GM12878 (cell line): Measurements from ENCODE around the gene DNAI2. TPM values are rescaled to one million over a fixed set of nuclear protein-coding genes. Genes with fewer than 3 reads are reported as not detected.

Experiments
- BACH1 ChIP-seq: fragments of 450-650 bp; IDR thresholded peaks from 2 replicates; pipeline ENCODE4 v1.6.1; 2017; ENCODE audit warnings: mild to moderate bottlenecking, borderline replicate concordance
- BRCA1 ChIP-seq: IDR thresholded peaks from 2 replicates; pipeline ENCODE4 v1.6.1; 2011; ENCODE audit warnings: low read depth, low read length, improper control_type of control experiment
- CHD2 ChIP-seq: IDR thresholded peaks from 2 replicates; pipeline ENCODE4 v1.6.1; 2011; ENCODE audit warnings: low read depth, low read length, improper control_type of control experiment, borderline replicate concordance
- CHD4 ChIP-seq: fragments of 200-600 bp; sonication (generic); IDR thresholded peaks from 2 replicates; pipeline ENCODE4 v1.6.1; 2016; ENCODE audit warnings: mild to moderate bottlenecking
- EGR1 ChIP-seq, 2 experiments: IDR thresholded peaks; 1 replicate in 1 of 2; 2 replicates in 1 of 2; pipeline ENCODE4 v1.6.1; 2011 to 2012; ENCODE audit warnings: low read depth in 2 of 2, low read length in 2 of 2, borderline replicate concordance in 1 of 2, mild to moderate bottlenecking in 1 of 2, moderate library complexity in 1 of 2
- EZH2 ChIP-seq: IDR thresholded peaks from 2 replicates; pipeline ENCODE4 v1.6.1; 2012; ENCODE audit warnings: low read depth, mild to moderate bottlenecking, control low read depth, inconsistent platforms, low read length, borderline replicate concordance; ENCODE audit not compliant: control insufficient read depth
- FOXM1 ChIP-seq: IDR thresholded peaks from 2 replicates; pipeline ENCODE4 v1.6.1; 2012; ENCODE audit warnings: low read depth, mild to moderate bottlenecking, inconsistent platforms, low read length, moderate library complexity
- HDAC2 ChIP-seq: fragments of 200-600 bp; sonication (generic); IDR thresholded peaks from 2 replicates; pipeline ENCODE4 v1.6.1; 2017
- JUND ChIP-seq: IDR thresholded peaks from 2 replicates; pipeline ENCODE4 v1.6.1; 2012; ENCODE audit warnings: low read depth, mild to moderate bottlenecking, low read length, improper control_type of control experiment, moderate library complexity
- MYB ChIP-seq: fragments of 150-350 bp; IDR thresholded peaks from 2 replicates; pipeline ENCODE4 v1.6.1; 2014; ENCODE audit warnings: mild to moderate bottlenecking, low read depth, low read length, borderline replicate concordance
- NFYA ChIP-seq: IDR thresholded peaks from 2 replicates; pipeline ENCODE4 v1.6.1; 2011; ENCODE audit warnings: low read depth, mild to moderate bottlenecking, low read length, improper control_type of control experiment, borderline replicate concordance
- NR2C1 ChIP-seq: fragments of 450-650 bp; IDR thresholded peaks from 2 replicates; pipeline ENCODE4 v1.6.1; 2017; ENCODE audit warnings: antibody characterized with exemption, mild to moderate bottlenecking, moderate library complexity
- RCOR1 ChIP-seq: conservative IDR thresholded peaks from 2 replicates; pipeline ENCODE4 v1.6.1; 2012; ENCODE audit warnings: low read depth, low read length, improper control_type of control experiment
- SP1 ChIP-seq: IDR thresholded peaks from one replicate; pipeline ENCODE4 v1.6.1; 2011; ENCODE audit warnings: low read depth, low read length
- SRF ChIP-seq, 2 experiments: IDR thresholded peaks; 2 replicates each; pipeline ENCODE4 v1.6.1; 2011; ENCODE audit warnings: low read depth in 2 of 2, low read length in 2 of 2, mild to moderate bottlenecking in 1 of 2, moderate library complexity in 1 of 2
- STAT1 ChIP-seq: fragments of 450-650 bp; conservative IDR thresholded peaks from 2 replicates; pipeline ENCODE4 v1.6.1; 2014; ENCODE audit warnings: antibody characterized with exemption, mild to moderate bottlenecking
- SUPT20H ChIP-seq: IDR thresholded peaks from 2 replicates; pipeline ENCODE4 v1.6.1; 2011; ENCODE audit warnings: low read depth, mild to moderate bottlenecking, low read length, moderate library complexity, borderline replicate concordance; ENCODE audit not compliant: control insufficient read depth
- TARDBP ChIP-seq: IDR thresholded peaks from 2 replicates; pipeline ENCODE4 v1.6.1; 2016; ENCODE audit warnings: borderline replicate concordance
- YBX1 ChIP-seq: fragments of 450-650 bp; IDR thresholded peaks from 2 replicates; pipeline ENCODE4 v1.6.1; 2016; ENCODE audit warnings: antibody characterized with exemption
- YY1 ChIP-seq: IDR thresholded peaks from 2 replicates; pipeline ENCODE4 v1.6.1; 2011; ENCODE audit warnings: low read depth, mild to moderate bottlenecking, low read length
- ZNF24 ChIP-seq: fragments of 450-650 bp; IDR thresholded peaks from 2 replicates; pipeline ENCODE4 v1.6.1; 2017; ENCODE audit warnings: antibody characterized with exemption, mild to moderate bottlenecking
- polyA plus RNA-seq, 11 experiments: library from polyadenylated mRNA; depleted of rRNA in 4 of 11; unstranded in 6 of 11; stranded (reverse) in 5 of 11; fragments of >200 nt; fragmentation: Nextera tagmentation in 4 of 11; fragmentation: Illumina TruSeq in 1 of 11; extraction: Ambion mirVana in 4 of 11; extraction: Trizol in 1 of 11; gene quantifications; 1 replicate in 1 of 11; 2 replicates in 10 of 11; pipeline versions ENCODE4 v1.2.1 to v1.2.3, GENCODE V29; 2011 to 2016; ENCODE audit warnings: inconsistent platforms in 2 of 11, missing spikeins in 2 of 11, low read depth in 1 of 11
- total RNA-seq, 4 experiments: library from RNA; depleted of rRNA in 3 of 4; stranded (reverse); fragments of >200 nt in 3 of 4; fragmentation: Illumina TruSeq in 1 of 4; extraction: Trizol in 1 of 4; gene quantifications; 2 replicates each; pipeline versions ENCODE4 v1.2.1 to v1.2.3, GENCODE V29; 2013 to 2021
- TF ChIP-seq, protein P1 (sequence below): fragments of 450-650 bp; IDR thresholded peaks from 2 replicates; pipeline ENCODE4 v1.6.1; 2014; ENCODE audit warnings: mild to moderate bottlenecking
- TF ChIP-seq, protein P2 (sequence below): IDR thresholded peaks from 2 replicates; pipeline ENCODE4 v1.6.1; 2012; ENCODE audit warnings: low read length, inconsistent platforms
- TF ChIP-seq, protein P3 (sequence below): IDR thresholded peaks from 2 replicates; pipeline ENCODE4 v1.6.1; 2011; ENCODE audit warnings: low read depth, mild to moderate bottlenecking, low read length, moderate library complexity, borderline replicate concordance; ENCODE audit errors: extremely low read depth
- TF ChIP-seq, protein P4 (sequence below): IDR thresholded peaks from 2 replicates; pipeline ENCODE4 v1.6.1; 2011; ENCODE audit warnings: mild to moderate bottlenecking, low read depth, low read length, moderate library complexity; ENCODE audit not compliant: insufficient replicate concordance
- TF ChIP-seq, protein P5 (sequence below): fragments of 450-650 bp; IDR thresholded peaks from 2 replicates; pipeline ENCODE4 v1.6.1; 2018; ENCODE audit warnings: borderline replicate concordance, mild to moderate bottlenecking; ENCODE audit not compliant: partially characterized antibody

Gene DNAI2
- total and polyA plus RNA-seq, 10 of the 15 experiments (the other 5 are each of a cell fraction or from before 2014, with no cell fraction given) = 0.04 to 1.8 (median 0.13) TPM

DNA sequence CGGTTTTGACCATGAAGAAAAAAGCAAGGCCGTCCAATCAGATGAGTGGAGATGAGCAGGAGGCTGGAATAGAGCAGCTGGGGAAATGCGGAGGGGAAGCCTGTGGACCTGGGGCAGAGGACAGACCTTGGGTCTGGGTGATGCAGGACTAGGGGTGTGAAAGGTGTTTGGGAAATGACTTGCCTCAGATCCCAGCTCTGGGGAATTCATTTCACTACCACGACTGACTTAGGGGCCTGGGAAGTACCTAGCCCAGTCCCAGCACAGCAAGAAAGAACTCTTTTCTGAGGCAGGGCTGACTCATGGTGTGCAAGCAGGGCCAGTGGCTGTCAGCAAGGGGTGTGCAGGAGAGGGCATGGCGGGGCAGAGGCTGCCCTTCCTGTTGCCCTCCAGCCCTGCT is 14.8 kb downstream of the DNAI2 start (continued):
- TF ChIP-seq CHD2 (no peak), BACH1 (peak; percentile 57; the same call in 1 of the 2 replicates), ZNF24 (no peak), RCOR1 (no peak), EZH2 (no peak), TARDBP (no peak), FOXM1 (no peak), HDAC2 (no peak), CHD4 (no peak), MYB (no peak), NR2C1 (no peak), NFYA (no peak), SP1 (peak; percentile 9), SRF (IDR thresholded peaks at IDR 0.05; ENCODE audit: low read depth in 2 of 2, low read length in 2 of 2) (no peak), EGR1 (IDR thresholded peaks at IDR 0.05; ENCODE audit: borderline replicate concordance in 1 of 2, low read depth in 2 of 2, low read length in 2 of 2) (no peak), BRCA1 (no peak), YY1 (no peak; the same call in 1 of the 2 replicates), YBX1 (no peak), STAT1 (no peak), SUPT20H (no peak), JUND (0 out of 2 replicates have a peak, but pooled peaks have one; percentile 37)
- TF ChIP-seq, protein P1, sequence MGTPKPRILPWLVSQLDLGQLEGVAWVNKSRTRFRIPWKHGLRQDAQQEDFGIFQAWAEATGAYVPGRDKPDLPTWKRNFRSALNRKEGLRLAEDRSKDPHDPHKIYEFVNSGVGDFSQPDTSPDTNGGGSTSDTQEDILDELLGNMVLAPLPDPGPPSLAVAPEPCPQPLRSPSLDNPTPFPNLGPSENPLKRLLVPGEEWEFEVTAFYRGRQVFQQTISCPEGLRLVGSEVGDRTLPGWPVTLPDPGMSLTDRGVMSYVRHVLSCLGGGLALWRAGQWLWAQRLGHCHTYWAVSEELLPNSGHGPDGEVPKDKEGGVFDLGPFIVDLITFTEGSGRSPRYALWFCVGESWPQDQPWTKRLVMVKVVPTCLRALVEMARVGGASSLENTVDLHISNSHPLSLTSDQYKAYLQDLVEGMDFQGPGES = no peak
- TF ChIP-seq, protein P2, sequence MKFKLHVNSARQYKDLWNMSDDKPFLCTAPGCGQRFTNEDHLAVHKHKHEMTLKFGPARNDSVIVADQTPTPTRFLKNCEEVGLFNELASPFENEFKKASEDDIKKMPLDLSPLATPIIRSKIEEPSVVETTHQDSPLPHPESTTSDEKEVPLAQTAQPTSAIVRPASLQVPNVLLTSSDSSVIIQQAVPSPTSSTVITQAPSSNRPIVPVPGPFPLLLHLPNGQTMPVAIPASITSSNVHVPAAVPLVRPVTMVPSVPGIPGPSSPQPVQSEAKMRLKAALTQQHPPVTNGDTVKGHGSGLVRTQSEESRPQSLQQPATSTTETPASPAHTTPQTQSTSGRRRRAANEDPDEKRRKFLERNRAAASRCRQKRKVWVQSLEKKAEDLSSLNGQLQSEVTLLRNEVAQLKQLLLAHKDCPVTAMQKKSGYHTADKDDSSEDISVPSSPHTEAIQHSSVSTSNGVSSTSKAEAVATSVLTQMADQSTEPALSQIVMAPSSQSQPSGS = peak; percentile 53
- TF ChIP-seq, protein P3, sequence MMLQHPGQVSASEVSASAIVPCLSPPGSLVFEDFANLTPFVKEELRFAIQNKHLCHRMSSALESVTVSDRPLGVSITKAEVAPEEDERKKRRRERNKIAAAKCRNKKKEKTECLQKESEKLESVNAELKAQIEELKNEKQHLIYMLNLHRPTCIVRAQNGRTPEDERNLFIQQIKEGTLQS = no peak
- TF ChIP-seq, protein P4, sequence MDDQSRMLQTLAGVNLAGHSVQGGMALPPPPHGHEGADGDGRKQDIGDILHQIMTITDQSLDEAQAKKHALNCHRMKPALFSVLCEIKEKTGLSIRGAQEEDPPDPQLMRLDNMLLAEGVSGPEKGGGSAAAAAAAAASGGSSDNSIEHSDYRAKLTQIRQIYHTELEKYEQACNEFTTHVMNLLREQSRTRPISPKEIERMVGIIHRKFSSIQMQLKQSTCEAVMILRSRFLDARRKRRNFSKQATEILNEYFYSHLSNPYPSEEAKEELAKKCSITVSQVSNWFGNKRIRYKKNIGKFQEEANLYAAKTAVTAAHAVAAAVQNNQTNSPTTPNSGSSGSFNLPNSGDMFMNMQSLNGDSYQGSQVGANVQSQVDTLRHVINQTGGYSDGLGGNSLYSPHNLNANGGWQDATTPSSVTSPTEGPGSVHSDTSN = no peak
- TF ChIP-seq, protein P5, sequence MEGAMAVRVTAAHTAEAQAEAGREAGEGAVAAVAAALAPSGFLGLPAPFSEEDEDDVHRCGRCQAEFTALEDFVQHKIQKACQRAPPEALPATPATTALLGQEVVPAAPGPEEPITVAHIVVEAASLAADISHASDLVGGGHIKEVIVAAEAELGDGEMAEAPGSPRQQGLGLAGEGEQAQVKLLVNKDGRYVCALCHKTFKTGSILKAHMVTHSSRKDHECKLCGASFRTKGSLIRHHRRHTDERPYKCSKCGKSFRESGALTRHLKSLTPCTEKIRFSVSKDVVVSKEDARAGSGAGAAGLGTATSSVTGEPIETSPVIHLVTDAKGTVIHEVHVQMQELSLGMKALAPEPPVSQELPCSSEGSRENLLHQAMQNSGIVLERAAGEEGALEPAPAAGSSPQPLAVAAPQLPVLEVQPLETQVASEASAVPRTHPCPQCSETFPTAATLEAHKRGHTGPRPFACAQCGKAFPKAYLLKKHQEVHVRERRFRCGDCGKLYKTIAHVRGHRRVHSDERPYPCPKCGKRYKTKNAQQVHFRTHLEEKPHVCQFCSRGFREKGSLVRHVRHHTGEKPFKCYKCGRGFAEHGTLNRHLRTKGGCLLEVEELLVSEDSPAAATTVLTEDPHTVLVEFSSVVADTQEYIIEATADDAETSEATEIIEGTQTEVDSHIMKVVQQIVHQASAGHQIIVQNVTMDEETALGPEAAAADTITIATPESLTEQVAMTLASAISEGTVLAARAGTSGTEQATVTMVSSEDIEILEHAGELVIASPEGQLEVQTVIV = no peak
